ENCODE results near the gene ALDH1L1.

Gene ALDH1L1

DNA sequence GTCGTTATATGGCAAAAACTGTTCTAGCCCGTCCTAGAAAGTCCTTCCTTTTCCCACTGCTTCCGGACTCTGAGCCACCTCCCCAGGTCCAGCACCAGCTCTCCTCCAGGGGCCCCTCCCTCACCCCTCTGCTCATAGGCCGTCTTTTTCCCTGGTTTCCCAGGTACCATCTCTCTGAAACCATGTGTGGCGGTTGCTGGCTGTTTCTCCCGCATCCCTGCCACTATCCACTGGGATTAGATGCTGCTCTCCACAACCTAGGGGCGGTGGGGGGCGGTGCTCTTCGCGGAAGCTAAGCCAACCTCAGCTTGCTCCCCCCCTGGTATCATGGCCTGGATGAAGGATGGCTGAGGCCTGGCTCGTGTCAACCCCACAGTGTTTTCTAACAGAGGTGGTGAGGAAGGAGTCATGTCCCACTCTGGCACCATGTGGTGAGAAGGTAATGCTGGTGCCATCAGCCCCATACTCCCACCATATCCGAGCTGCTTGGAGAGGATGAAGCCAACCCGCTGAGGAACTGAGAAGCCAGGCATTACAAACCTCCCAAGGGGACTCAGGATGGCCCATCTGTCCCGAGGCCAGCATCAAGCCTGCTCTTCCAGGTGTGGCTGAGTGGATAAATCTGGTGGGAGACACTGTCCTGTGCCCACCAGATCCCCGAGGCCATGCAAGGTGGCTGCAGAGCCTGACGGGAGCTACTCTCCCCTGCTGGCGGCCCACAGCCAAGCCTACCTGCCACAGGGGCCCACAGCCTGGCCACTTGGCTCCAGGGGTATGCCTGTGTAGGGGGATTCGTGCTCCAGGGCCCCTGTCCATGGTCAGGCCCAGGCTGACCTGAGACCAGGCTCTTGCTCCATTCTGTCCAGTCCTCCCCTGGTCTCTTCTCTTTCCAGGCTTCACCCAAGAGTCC, 68.6 kb downstream of the ALDH1L1 start:
- no peak overlapping the region for H3K27ac Mint-ChIP-seq
- H3K4me3 Mint-ChIP-seq: no peak overlapping the region
- H3K9me3 Mint-ChIP-seq: no peaks in the 10 kb centered on the region
- H3K27me3 Mint-ChIP-seq: no peaks in the 10 kb centered on the region
- no peaks in the 10 kb centered on the region for H3K36me3 Mint-ChIP-seq
- no peaks in the 10 kb centered on the region for H3K4me1 Mint-ChIP-seq

DNA sequence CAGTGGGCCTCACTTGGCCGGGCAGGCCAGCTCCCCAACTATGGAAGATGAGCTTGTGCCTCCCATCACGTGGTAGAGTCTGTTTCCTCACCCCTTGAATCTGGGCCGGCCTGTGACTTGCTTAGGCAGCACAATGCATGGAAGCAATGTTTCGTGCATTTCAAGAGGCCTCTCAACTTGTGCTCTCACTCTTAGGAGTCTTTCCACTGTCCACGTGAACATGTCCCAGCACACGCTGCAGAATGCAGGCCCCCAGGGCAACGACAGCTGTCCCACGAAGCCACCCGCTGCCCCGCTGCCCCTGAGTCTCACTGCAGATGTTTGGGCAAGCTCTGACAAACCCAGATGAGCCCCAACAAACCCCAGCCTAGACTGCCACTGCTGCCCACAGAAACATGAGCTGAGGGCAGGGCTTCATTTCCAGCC, 69.2 kb downstream of the ALDH1L1 start:
- H3K9me3 Mint-ChIP-seq: no peaks in the 10 kb centered on the region
- H3K27me3 Mint-ChIP-seq: no peaks in the 10 kb centered on the region
- H3K4me1 Mint-ChIP-seq: no peaks in the 10 kb centered on the region
- H3K27ac Mint-ChIP-seq: no peak overlapping the region
- no peaks in the 10 kb centered on the region for H3K36me3 Mint-ChIP-seq
- H3K4me3 Mint-ChIP-seq: no peak overlapping the region

DNA sequence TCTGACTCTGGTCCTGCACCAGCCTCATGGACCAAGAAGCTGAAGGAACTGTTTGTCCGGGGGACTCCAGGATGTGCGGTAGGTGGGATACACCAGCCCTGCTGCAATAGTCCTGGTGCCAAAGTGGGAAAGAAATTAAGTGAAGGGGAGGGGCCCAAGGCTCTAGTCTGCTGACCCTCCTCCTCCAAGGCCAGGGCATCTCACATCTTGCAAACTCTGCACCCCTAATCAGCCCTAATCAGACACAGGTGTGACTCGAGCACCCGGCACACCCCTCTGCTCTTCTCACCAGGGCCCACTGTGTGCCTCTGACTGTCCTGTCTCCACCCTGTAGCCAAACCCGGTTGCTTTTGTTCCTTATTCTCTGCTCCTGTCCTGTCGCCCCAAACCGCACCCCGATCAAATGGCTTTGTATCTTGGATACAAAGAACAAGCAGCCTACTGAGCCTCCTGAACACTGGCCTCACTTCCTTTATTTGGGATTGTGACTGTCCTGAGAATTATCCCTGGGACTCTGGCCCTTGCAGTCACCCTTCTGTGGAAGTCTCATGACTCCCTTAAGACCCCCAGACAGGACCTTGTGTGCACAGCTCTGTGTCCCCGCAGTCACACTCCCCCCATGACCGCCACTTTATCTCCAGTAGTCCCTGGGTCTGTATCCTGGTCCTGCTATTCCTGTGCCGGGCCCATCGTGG, 69.8 kb downstream of the ALDH1L1 start:
- Mint-ChIP-seq H3K4me3 (no peak overlapping the region), H3K36me3 (no peaks in the 10 kb centered on the region), H3K4me1 (no peaks in the 10 kb centered on the region), H3K27me3 (no peaks in the 10 kb centered on the region), H3K9me3 (no peaks in the 10 kb centered on the region), H3K27ac (no peak overlapping the region)

DNA sequence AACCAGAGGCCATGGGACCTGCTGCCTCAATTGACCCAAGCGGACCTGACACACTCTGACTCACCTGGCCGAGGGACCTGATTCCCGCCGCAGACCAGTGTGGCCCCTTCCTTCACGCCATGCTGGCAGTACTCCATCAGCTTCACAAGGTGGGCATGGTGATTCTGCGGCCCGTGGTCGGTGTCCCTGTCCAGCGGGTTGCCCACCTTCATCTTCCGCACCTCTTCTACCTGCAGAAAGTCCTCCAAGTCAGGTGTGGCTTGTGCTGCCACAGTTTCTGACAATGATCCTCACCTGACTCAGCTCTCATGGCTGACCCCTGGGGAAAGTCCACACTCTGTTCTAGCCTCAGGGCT, 70.5 kb downstream of the ALDH1L1 start:
- no peaks in the 10 kb centered on the region for H3K36me3 Mint-ChIP-seq
- no peak overlapping the region for H3K27ac Mint-ChIP-seq
- H3K27me3 Mint-ChIP-seq: no peaks in the 10 kb centered on the region
- no peaks in the 10 kb centered on the region for H3K4me1 Mint-ChIP-seq
- H3K9me3 Mint-ChIP-seq: no peaks in the 10 kb centered on the region
- no peak overlapping the region for H3K4me3 Mint-ChIP-seq

DNA sequence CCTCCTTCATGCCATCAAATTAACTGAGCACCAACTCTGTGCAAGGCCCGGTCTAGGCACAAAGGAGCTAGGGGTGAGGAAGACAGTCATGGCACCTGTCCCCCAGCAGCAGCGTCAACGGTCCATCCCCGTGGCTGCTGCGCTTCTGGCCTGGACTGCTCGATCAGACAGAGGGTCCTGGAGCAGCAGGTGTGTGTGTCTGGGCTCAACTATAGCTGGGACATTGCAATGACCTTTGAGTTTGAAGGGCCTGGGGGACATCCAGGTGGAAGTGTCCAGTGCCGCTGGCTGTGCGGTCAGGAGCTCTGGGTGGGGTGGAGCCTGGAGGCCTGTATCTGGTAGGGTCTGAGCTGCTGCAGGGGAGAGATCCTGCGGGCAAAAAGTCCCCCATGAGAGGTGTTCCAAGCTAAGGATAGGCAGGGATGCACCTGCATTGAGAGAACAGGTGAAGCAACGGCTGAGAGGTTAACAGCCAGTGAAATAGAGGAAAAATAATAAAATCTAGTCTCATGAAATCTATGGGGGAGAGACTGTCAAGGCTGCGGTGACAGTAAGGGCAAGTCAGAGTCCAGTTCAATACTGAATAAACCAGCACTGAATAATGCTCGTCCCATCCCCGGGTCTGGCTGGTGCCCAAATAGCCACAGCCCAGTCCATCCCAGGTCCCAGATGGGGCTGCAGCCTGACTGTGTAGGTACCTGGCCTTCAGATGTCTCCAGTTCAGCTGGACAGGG, 71.1 kb downstream of the ALDH1L1 start:
- Mint-ChIP-seq H3K27ac (no peak overlapping the region), H3K36me3 (no peaks in the 10 kb centered on the region), H3K4me1 (no peaks in the 10 kb centered on the region), H3K27me3 (no peaks in the 10 kb centered on the region), H3K4me3 (no peak overlapping the region), H3K9me3 (no peaks in the 10 kb centered on the region)

DNA sequence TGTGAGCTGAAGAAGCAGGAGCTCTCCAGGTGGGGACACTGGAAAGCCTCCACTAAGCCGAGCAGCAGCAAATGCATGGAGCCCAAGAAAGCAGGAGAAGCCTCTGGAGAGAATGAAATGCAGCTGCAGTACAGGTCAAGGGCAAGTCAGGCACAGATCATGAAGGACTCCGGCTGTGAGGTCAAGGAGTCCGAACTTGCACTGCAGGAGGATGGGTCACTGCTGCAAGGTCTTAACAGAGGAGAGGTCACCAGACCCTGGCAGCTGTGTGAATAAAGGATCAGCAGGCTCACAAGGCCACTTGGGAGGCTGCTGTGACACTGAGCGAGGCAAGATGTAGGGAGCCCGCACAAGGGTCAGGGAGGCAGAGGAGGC, 71.7 kb downstream of the ALDH1L1 start:
- Mint-ChIP-seq H3K27ac (no peak overlapping the region), H3K4me1 (no peaks in the 10 kb centered on the region), H3K27me3 (no peaks in the 10 kb centered on the region), H3K4me3 (no peak overlapping the region), H3K36me3 (no peaks in the 10 kb centered on the region), H3K9me3 (no peaks in the 10 kb centered on the region)

DNA sequence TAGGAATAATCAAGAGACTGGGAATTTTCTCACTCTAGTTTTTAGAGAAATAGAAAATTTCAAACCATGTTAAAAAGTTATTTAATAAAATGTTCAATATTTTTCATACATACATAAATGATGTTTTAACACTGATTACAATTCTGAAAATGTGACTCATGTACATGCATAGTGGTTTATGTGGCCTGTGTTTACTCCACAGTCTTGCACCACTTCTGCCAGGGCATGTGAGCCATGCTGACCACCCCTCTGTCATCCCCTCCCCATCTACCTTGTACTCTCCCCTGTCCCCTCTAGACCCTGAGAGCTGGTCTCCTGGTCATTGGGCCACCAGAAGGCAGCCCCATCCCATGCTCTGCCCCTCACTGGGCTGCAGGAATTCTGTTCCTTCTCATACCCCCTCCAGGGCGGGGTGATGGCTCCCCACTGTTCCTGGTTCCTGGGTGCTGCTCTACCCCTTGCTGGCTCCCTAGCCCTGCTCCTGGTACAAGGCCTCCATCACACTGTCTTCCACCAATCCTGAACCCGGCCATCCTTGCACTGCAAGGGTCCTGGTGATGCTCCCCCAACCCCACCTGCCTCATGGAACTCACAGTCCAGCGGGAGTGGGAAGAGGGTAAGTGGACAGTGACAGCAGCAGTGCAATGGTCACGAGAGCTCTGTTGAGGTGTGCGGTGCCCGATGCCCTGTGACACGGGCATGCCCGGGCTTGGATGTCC, 72.3 kb downstream of the ALDH1L1 start:
- Mint-ChIP-seq H3K27ac (no peak overlapping the region), H3K4me3 (no peak overlapping the region), H3K9me3 (no peaks in the 10 kb centered on the region), H3K36me3 (no peaks in the 10 kb centered on the region), H3K4me1 (no peaks in the 10 kb centered on the region), H3K27me3 (no peaks in the 10 kb centered on the region)

DNA sequence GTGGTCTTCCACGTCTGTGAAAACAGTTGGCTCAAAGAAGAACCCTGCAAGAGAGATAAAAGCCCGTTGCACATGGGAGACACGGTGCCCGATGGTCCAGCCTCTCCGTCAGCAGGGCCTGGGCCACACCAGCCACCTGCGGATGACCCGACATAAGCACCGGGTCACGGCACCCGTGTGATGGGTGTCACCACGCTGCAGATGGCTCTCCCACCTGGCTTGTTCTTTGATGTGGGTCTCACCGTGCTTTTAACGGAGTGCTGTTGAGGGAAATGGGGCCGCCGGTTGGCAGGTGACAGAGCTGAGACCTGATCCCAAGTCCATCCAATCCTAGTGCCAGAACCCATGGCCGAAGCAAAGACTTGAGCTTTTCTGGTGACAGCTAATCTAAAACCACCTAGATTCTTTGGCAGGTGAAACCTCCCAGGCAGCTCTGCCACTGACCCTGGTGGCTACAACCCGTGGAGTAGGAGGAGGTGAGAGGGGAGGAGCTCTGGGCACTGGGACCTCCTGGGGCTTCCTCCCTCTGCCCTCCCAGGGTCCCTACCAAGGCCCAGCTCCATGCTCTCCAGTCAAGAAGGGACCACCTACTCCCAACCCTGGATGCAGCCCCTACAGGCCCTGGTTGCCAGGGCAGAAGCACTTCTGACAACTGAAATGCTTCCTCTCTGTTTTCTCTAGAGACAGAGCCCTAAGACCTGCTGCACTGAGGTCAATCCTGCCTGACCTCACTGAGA, 73.0 kb downstream of the ALDH1L1 start:
- no peaks in the 10 kb centered on the region for H3K9me3 Mint-ChIP-seq
- no peaks in the 10 kb centered on the region for H3K36me3 Mint-ChIP-seq
- no peak overlapping the region for H3K4me3 Mint-ChIP-seq
- H3K4me1 Mint-ChIP-seq: no peaks in the 10 kb centered on the region
- no peak overlapping the region for H3K27ac Mint-ChIP-seq
- no peaks in the 10 kb centered on the region for H3K27me3 Mint-ChIP-seq

DNA sequence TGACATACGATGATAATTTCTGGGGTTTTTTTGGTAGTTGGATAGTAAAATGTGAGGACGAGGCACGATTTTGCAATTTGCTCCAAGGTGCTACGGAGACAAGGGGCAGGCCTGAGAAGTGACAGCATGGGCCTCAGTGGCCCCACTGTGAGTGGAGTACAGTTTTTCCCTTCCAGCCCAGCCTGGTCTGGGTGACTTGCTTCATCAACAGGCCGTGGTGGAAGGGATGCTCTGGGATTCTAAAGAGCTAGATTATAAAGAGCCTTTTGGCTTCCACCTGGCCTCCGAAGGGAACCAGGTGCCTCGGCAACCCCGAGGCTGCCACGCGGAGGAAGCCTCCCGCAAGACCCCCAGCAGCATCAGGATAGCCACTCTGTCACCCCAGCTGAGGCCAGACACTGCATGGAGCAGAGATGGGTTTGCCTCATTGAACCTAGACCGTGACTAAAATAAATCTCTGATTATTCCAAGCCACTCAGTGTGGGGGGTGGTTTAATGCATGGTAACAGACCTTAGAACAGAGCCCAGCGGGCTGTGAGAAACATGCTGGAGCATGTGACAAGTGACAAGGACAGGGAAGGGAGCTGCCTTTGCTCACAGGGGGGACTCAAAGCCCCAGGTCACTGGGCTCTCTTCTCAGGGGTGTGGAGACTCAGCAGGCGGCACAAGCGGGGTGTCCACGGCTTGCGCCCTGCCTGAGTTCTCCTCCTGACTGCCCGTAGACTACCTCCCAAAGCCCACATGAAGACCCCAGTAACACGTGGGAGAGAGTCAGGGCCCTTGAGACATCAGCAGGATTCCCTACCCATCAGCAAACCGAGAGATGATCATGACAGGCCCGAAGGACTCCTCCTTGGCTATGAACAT, 73.8 kb downstream of the ALDH1L1 start:
- H3K4me3 Mint-ChIP-seq: no peak overlapping the region
- no peaks in the 10 kb centered on the region for H3K4me1 Mint-ChIP-seq

DNA sequence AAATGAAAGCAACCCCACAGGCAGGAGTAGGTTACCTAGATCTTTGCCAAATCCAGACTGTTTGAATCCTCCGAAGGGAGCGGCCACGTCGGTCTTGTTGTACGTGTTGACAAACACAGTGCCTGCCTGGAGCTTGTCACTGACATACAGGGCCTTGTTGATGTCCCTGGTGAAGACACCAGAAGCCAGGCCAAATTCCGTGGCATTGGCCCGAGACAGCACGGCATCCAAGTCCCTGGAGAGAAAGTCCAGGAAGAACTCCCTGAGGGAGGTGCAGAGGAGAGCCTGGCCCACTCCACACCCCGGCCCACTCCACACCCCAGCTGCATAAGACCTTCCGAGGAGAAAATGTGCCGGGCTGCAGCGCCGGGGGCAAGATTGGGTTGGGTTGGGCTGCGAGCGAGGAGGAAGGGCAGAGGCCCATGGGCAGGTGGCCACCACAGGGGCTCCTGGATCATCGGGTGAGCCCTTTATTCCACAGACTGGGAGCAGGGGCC, 74.6 kb downstream of the ALDH1L1 start:
- Mint-ChIP-seq H3K27ac (no peak overlapping the region), H3K9me3 (no peaks in the 10 kb centered on the region), H3K27me3 (no peaks in the 10 kb centered on the region), H3K4me1 (no peaks in the 10 kb centered on the region), H3K36me3 (no peaks in the 10 kb centered on the region), H3K4me3 (no peak overlapping the region)

More for the DNA sequence above, 73.8 kb downstream of the ALDH1L1 start:
- Mint-ChIP-seq H3K9me3 (no peaks in the 10 kb centered on the region), H3K36me3 (no peaks in the 10 kb centered on the region), H3K27ac (no peak overlapping the region), H3K27me3 (no peaks in the 10 kb centered on the region)

DNA sequence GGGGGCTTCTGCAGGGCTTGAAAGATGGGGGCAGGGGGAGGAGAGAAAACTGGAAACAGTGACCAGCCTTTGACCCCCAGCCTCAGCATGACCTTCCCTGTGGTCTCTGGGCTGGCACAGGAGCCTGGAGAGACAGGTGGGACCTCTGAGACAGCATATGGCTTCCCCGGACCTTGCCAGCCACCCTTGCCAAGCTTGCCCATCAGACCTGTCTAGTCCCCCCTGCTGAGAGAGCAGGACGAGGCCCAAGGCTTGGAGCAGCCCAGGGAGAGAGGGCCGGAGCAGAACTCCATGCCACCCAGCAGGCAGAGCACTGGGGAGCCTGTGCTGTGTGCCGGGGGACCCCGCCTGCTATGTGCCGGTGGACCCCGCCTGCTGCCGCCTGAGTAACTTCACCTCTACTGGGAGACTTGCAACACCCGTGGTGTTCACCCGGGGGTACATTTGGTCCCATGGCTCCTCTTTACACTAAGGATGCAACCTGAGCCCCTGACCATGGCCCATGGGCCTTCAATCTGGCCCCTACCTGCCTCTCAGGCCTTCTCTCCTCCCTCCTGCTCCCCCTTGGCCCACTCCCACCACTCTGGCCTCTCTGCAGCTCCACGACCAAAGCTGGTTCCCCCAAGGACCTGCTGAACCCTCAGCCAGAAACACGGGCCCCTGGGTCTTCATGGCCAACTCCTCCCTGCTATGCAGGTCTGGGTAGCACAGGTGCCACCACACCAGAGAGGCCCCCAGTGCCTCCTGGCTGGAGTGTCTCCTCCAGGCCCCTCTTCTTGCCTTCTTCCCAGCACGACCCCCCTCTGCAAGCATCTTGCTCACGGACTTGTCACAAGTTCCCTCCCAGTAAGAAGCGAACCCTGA, 75.4 kb downstream of the ALDH1L1 start:
- Mint-ChIP-seq H3K36me3 (no peaks in the 10 kb centered on the region), H3K4me3 (no peak overlapping the region), H3K27ac (no peak overlapping the region), H3K4me1 (no peaks in the 10 kb centered on the region), H3K27me3 (no peaks in the 10 kb centered on the region), H3K9me3 (no peaks in the 10 kb centered on the region)

DNA sequence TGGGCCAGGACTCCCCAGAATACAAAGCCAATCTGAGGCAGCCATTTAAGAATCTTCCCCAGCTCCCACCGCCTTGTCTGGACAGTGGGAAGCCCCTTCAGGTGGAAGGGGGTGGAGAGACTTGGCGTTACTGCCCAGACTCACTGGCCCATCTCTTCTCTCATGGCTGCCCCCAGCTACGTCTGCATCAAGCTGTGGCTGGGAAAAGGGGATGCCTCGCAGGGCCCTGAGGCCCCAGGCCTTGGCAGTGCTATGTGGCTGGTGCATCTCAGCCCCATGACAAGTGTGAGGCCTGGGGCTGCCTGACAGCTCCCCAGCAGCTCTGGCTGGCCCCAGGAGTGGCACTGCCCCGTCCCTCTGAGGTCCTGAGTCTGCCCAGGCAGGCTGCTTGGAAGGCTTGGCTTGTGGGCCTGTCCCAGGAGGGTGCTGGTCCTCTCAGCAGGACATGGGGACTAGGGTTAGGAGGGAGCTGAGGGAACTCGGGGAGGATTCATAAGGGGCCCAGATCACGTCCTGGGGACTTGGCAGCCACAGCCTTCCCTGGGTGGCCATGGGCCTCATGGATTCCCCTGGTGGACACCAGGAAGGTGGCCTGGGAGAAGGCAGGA, 76.3 kb downstream of the ALDH1L1 start:
- Mint-ChIP-seq H3K27ac (no peak overlapping the region), H3K4me3 (no peak overlapping the region), H3K36me3 (no peaks in the 10 kb centered on the region), H3K9me3 (no peaks in the 10 kb centered on the region), H3K4me1 (no peaks in the 10 kb centered on the region), H3K27me3 (no peaks in the 10 kb centered on the region)
